B cell (primary cell): ENCODE data around the gene GPI.

Experiments
- CTCF ChIP-seq: fragments of 200-600 bp; IDR thresholded peaks from one replicate; pipeline ENCODE4 v1.8.0; 2022; ENCODE audit warnings: antibody characterized with exemption, mild to moderate bottlenecking
- EZH2 ChIP-seq: IDR thresholded peaks from 2 replicates; pipeline ENCODE4 v1.6.1; 2012; ENCODE audit warnings: borderline replicate concordance, low read depth, mild to moderate bottlenecking, moderate library complexity, low read length; ENCODE audit not compliant: insufficient read depth, poor library complexity, severe bottlenecking

GRCh38 chr19:34409189-34410164, 44.5 kb downstream of the GPI start:
- TF ChIP-seq CTCF (no peak), EZH2 (no peak)
